NCI-H187 (cell line): ENCODE data around the gene C10orf143.

Experiments used
- DNase-seq, 2 experiments: peaks; one replicate each; lab custom pipeline; 2025; lab: John Stamatoyannopoulos, UW

Gene C10orf143

DNA sequence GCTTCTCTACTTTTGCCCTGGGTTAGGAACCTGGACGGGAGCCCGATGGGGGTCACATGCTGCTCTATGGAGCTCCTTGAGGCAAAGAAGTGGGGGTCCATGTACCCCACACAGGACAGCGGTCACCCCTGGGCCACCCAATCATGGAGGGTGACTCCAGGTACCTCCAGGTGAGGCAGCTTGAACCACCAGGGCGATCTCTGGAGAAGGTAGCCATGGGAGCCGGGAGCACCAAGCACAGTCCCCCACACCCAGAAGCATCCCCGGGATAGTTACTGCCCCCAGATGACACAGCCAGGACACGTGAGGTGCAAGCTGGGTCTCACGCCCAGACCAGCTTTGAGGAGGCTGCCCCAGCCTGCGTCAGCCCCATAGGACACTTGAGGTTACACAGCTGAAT is 58.4 kb downstream of the C10orf143 start:
- no peak for DNase-seq

DNA sequence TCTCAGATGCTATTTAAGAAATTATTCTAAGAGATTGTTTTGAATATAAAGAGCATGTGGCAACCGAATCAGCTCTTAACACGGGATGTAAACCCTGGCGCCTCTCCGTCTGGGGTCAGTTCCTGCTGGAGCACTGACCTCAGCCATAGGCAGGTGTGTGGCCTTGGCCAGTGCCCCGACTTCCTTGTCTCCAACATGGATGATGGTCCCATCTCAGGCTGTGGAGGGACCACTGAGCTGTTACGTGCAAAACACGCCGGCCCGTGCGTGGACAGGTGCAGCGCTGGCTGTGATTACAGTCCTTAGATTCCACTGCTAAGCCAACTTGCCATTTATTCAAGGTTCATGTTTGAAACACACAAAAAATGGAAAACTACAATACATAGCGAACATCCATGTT is 59.9 kb downstream of the C10orf143 start:
- DNase-seq: no peak

- no peak for DNase-seq
Measured at GRCh38 chr10:130049987-130050386, 60.6 kb downstream of the C10orf143 start.

DNA sequence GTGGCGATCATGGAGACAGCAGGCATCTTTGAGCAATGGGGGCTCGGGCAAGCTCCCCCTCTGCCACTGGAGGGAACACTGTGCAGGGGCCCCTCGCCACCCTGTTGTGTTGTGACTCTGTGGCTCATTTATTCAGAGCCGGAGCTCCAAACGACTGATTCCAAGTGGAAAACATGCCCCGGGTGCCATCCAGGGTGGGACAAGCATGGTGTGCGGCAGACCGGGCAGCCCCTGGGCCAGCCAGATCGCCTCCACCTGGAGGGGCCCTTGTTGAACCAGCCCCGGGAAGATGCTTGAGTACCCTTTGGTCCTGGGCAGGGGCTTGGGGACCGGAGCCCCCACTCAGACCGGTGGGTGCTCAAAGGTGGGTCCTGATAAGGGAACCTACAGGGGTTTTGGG is 61.4 kb downstream of the C10orf143 start:
- DNase-seq: no peak

DNA sequence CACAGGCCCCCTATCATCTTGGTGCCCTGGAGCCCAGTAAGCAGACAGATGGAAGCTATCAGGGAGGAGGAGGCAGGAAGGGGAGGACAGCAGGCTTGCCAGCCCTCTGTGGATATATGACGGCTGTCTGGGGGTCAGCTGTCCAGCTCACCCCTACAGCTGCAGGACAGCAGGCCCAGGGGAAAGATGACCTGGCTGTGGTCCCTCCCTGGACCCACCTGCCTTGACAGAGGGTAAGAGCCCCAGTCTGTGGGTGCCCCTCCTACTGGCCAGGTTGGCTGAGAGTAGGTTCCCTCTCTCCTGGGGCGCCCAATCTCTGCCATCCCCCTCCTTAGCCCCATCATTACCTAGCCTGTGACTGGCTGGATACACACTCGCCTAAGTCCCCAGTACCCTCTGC is 62.5 kb downstream of the C10orf143 start:
- no peak for DNase-seq

DNA sequence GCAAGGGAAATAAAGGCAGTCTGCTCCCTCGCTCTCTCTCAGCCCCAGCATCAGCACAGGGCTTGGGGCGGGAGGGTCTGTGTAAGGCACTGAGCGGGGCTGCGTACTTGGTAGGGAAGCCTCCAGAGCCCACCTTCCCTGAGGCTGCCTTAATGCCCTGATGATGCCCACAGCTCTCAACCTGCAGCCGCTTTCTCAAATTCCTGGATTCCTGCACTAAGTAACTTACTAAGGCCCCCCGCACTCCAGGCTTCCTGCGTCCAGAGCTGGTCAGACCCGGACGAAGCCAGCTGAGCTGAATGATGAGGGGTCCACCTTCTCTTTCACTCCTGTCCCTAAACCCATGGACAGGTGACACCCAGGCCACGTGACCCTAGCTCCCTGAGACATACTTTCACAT is 63.3 kb downstream of the C10orf143 start:
- no peak for DNase-seq

GRCh38 chr10:130046591-130046990 is 64.0 kb downstream of the C10orf143 start:
- no peak for DNase-seq

GRCh38 chr10:130045801-130046321 is 64.8 kb downstream of the C10orf143 start:
- DNase-seq: no peak

DNA sequence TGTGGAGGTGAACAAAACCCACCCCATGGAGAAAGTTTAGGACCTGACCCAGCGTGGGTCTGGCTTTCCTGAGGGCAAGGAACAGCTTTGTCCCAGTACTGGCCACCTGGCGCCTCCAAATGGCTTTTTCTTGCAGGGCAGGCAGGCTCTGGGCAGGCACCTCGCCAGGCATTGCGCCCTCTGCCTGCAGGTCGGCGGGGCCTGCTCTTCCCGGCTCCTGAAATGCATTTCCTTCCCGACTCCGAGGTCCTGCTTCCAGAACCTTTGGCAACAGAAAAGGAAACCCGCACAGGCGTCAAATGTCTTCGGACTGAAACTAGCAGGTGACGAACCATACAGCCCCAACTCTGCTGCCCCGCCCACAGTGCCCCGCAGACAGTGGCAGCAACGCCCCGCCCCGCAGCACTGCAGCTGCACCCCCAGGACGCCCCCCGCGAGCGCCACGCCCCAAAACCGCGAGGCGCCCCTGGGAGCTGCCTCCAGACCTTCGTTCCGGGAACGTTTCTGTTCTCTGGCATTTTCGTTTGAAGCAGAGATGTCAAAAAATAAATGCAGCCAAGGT is 65.5 kb downstream of the C10orf143 start:
- DNase-seq: no peak

- no peak for DNase-seq
Measured at GRCh38 chr10:130044067-130045061, 66.3 kb downstream of the C10orf143 start.

GRCh38 chr10:130043491-130043890 is 67.1 kb downstream of the C10orf143 start:
- DNase-seq: no peak

- DNase-seq: no peak
Measured at GRCh38 chr10:130042381-130042780, 68.2 kb downstream of the C10orf143 start.

- DNase-seq: no peak
Measured at GRCh38 chr10:130041451-130042371, 68.9 kb downstream of the C10orf143 start.

DNA sequence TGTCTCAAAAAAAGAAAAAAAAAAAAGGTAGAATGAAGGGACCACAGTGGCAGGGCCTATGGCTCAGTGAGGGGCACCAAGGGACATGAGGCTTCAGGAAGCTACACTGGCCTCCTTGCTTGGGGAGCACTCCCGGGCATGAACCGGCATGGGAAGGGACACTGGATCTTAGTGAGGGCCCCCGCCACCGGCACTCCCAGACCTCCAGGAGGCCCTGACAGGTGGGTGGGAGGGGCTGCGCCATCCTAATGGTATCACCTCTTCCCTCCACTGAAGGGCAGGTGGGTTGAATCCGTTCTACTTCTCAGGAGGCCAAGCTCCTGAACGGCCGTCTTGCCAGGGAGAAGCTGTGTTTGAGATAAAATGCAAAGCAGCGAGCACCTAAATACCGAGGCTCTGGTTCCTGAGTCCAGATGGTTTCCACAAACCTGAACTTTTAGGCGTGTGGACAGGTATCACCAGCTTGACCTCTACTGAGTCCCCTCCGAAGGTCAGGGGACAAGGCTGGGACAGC is 69.8 kb downstream of the C10orf143 start:
- DNase-seq: no peak

- DNase-seq: no peak
Measured at GRCh38 chr10:130040351-130040750, 70.3 kb downstream of the C10orf143 start.

GRCh38 chr10:130039141-130039540 is 71.5 kb downstream of the C10orf143 start:
- DNase-seq: no peak

- DNase-seq: no peak
Measured at GRCh38 chr10:130038611-130039109, 72.0 kb downstream of the C10orf143 start.

DNA sequence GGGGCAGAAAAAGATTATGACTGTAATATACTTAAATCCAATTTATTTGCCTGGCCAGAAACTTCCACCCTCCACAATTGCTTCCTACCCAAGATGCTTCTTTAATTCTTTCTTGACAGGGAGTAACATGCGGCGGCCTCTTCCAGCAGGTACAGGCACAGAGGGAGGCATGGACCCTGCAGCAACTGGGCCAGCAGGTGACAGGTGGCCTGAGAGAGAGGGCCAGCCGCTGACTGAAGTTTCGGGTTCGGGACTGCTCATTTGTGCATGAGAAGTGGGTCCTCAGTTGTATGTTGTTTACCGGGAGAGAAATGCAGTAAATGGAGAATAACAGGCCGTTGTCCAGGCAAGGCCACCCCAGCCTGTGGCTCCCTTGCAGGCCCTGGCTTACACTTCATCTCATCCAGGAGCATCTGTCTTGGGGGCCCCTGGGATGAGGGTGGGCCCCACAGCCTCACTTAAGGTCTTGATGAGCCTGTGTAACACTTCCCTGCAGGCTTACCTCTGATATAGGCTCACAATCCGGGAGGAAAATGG is 72.5 kb downstream of the C10orf143 start:
- no peak for DNase-seq

DNA sequence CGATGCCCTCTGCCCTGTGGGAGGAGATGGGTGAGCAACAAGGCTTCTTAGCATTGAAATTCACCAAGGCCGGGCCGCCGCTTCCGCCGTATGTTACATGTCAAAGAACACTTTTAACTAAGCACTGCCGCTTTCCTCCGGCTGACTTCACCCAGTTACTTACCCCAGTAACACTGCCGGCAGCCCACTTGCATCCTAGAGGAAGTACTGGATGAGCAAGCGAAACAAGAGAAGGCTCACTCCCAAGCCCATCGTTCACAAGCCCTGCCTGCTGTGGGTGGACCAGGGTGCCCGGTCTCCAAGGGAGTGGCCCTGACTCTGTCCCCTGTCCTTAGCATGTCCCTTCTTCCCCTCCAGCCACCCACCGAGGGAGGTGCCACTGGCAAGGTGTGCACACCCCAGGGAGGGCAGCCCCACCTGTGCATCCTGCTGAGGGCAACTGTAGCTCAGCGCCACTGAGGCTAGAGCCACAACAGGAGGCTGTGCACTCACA is 73.4 kb downstream of the C10orf143 start:
- no peak for DNase-seq

DNA sequence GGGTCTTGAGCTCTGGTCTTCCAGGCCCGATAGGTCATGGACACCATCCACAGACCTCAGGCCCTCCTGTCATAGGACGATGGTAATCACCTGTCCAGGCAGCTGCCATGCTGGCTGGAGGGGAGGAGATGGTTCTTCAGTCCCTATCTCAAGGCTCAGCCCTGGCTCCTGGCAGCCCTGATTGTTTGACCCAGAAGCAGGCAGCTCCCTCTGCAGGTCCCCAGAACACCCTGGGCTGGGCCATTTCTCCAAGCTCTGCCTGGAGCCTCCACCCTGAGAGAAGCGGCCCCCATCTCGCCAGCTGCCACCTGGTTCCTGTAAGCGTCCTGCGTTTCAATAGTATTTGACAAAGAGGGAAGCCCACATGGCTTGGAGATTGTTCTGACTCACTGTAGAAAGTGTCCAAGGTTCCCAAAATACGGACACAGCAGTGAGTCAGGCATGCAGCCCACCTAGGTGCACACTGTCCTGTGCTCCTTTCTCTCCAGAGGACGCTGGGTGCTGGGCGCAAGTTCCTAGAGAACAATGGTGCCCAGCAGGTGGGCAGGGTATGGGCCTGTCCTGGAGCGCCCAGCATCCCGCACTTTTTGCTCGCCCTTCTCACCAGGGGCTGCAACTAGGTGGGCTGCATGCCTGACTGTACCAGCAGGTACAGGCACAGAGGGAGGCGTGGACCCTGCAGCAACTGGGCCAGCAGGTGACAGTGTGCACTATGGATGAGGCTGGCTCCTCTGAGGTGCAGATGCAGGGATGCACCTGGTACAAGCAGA is 74.1 kb downstream of the C10orf143 start:
- no peak for DNase-seq
